Keratinocyte (primary cell): ENCODE data around the gene PARD3B. TPM values are rescaled to one million over a fixed set of nuclear protein-coding genes. Genes with fewer than 3 reads are reported as not detected.

ENCODE experiments used
- DNase-seq: peaks from one replicate; pipeline ENCODE4 v3.0.0-alpha.2; 2011; ENCODE audit warnings: low read depth, missing footprints, low spot score
- FAIRE-seq: peaks from 2 replicates; lab custom pipeline; 2011; peaks lifted over from hg19 to GRCh38; lab: Jason Lieb, UNC
- H2AFZ ChIP-seq: 2 replicates; pipeline ENCODE4 v1.6.0; 2012; ENCODE audit warnings: low read length, control low read depth, inconsistent platforms; ENCODE audit not compliant: control insufficient read depth
- H3K27ac ChIP-seq: 2 replicates; pipeline ENCODE4 v1.5.1; 2011; ENCODE audit warnings: low read length; ENCODE audit not compliant: control insufficient read depth, insufficient read depth
- H3K27me3 ChIP-seq: 3 replicates; pipeline ENCODE4 v1.6.0; 2011; ENCODE audit warnings: low read length; ENCODE audit not compliant: control insufficient read depth, insufficient read depth; ENCODE audit errors: extremely low read depth
- H3K36me3 ChIP-seq, 2 experiments: 2 replicates in 1 of 2; 3 replicates in 1 of 2; pipeline ENCODE4 v1.5.1; 2011; ENCODE audit warnings: low read length in 2 of 2, mild to moderate bottlenecking in 1 of 2; ENCODE audit not compliant: control insufficient read depth in 2 of 2, insufficient read depth in 2 of 2; ENCODE audit errors: extremely low read depth in 1 of 2
- H3K4me1 ChIP-seq: 3 replicates; pipeline ENCODE4 v1.5.1; 2011; ENCODE audit warnings: low read length; ENCODE audit not compliant: control insufficient read depth, insufficient read depth; ENCODE audit errors: extremely low read depth
- H3K4me2 ChIP-seq: 3 replicates; pipeline ENCODE4 v1.6.0; 2011; ENCODE audit warnings: low read depth, low read length; ENCODE audit not compliant: control insufficient read depth, insufficient read depth; ENCODE audit errors: extremely low read depth
- H3K4me3 ChIP-seq, 3 experiments: fragments of 200-600 bp in 1 of 3; sonication (generic) in 1 of 3; 2 replicates in 2 of 3; 3 replicates in 1 of 3; pipeline ENCODE4 v1.5.1; 2011 to 2016; ENCODE audit warnings: low read length in 3 of 3, mild to moderate bottlenecking in 3 of 3, control low read depth in 2 of 3, inconsistent platforms in 1 of 3, low read depth in 1 of 3, mixed read lengths in 1 of 3, mixed run types in 1 of 3, moderate library complexity in 1 of 3; ENCODE audit not compliant: control insufficient read depth in 2 of 3, insufficient read depth in 2 of 3; ENCODE audit errors: extremely low read depth in 1 of 3
- H3K79me2 ChIP-seq: 2 replicates; pipeline ENCODE4 v1.6.0; 2012; ENCODE audit warnings: low read length; ENCODE audit not compliant: control insufficient read depth, insufficient read depth
- H3K9ac ChIP-seq: 3 replicates; pipeline ENCODE4 v1.6.0; 2011; ENCODE audit warnings: low read length; ENCODE audit not compliant: control insufficient read depth, insufficient read depth; ENCODE audit errors: extremely low read depth
- H3K9me1 ChIP-seq: 3 replicates; pipeline ENCODE4 v1.6.0; 2011; ENCODE audit warnings: low read length; ENCODE audit not compliant: control insufficient read depth, insufficient read depth; ENCODE audit errors: extremely low read depth
- H3K9me3 ChIP-seq: 2 replicates; pipeline ENCODE4 v1.5.1; 2012; ENCODE audit warnings: low read depth, low read length; ENCODE audit not compliant: control insufficient read depth
- H4K20me1 ChIP-seq: 3 replicates; pipeline ENCODE4 v1.6.0; 2011; ENCODE audit warnings: low read length; ENCODE audit not compliant: control insufficient read depth, insufficient read depth; ENCODE audit errors: extremely low read depth
- CTCF ChIP-seq, 3 experiments: IDR thresholded peaks in 1 of 3; conservative IDR thresholded peaks in 1 of 3; optimal IDR thresholded peaks in 1 of 3; 2 replicates in 2 of 3; 3 replicates in 1 of 3; pipeline versions ENCODE3 to v1.5.1; 2011; ENCODE audit warnings: low read length in 3 of 3, mild to moderate bottlenecking in 3 of 3, moderate library complexity in 2 of 3, control low read depth in 1 of 3, inconsistent platforms in 1 of 3; ENCODE audit not compliant: insufficient read depth in 2 of 3; ENCODE audit errors: extremely low read depth in 1 of 3
- EZH2 ChIP-seq: IDR thresholded peaks from one replicate; pipeline ENCODE4 v1.6.1; 2012; ENCODE audit warnings: inconsistent platforms, mild to moderate bottlenecking, low read length, moderate library complexity
- dilution Hi-C: fragments of 300-500 bp; cut with MboI; formaldehyde crosslinking; loops from one replicate; pipeline ENCODE4 v1.7.0; 2020; ENCODE audit warnings: low sequenced_read_pairs; ENCODE audit not compliant: extremely low pct_ligation_motif_present
- polyA plus RNA-seq, 5 experiments: library from polyadenylated mRNA; depleted of rRNA in 3 of 5; stranded (reverse) in 3 of 5; stranded (forward) in 1 of 5; unstranded in 1 of 5; fragments of >200 nt; gene quantifications; 1 replicate in 1 of 5; 2 replicates in 3 of 5; 3 replicates in 1 of 5; pipeline versions ENCODE4 v1.2.1 to v1.2.3, GENCODE V29; 2011 to 2012; ENCODE audit warnings: missing spikeins in 2 of 5, low read depth in 1 of 5, low replicate concordance in 1 of 5

The PARD3B gene
- polyA plus RNA-seq, 1 donor (not counting 4 experiments of a cell fraction or from before 2014, with no cell fraction given): 1.2 TPM

GRCh38 chr2:205323929-205324328 lies 778.7 kb downstream of the PARD3B start:
- Histone ChIP-seq H4K20me1 (no peaks in the 10 kb centered on the region), H3K9ac (no peak overlapping the region), H3K4me1 (no peaks in the 10 kb centered on the region), H3K79me2 (no peaks in the 10 kb centered on the region), H3K27me3 (no peaks in the 10 kb centered on the region), H3K4me2 (no peak overlapping the region), H3K36me3 (no peaks in the 10 kb centered on the region), H2AFZ (no peak overlapping the region), H3K9me1 (no peaks in the 10 kb centered on the region), H3K27ac (no peak overlapping the region), H3K9me3 (no peaks in the 10 kb centered on the region), H3K4me3 (no peak overlapping the region)
- DNase-seq: no peak
- dilution Hi-C loops: no loop called here
- FAIRE-seq: no peak
- TF ChIP-seq CTCF (optimal IDR thresholded peaks at IDR 0.05 in 1 of 3, IDR thresholded peaks at IDR 0.05 in 1 of 3, conservative IDR thresholded peaks at IDR 0.05 in 1 of 3; ENCODE audit: extremely low read depth in 1 of 3, insufficient read depth in 2 of 3, low read length in 3 of 3) (peak in 2 of 3 experiments; percentile 54 to 73), EZH2 (no peak)

GRCh38 chr2:205324355-205324754 lies 779.1 kb downstream of the PARD3B start:
- no peaks in the 10 kb centered on the region for H3K9me1 ChIP-seq

More at GRCh38 chr2:205324355-205324754, 779.1 kb downstream of the PARD3B start:
- Histone ChIP-seq H3K27me3 (no peaks in the 10 kb centered on the region), H3K36me3 (no peaks in the 10 kb centered on the region), H3K9ac (no peak overlapping the region), H4K20me1 (no peaks in the 10 kb centered on the region), H3K4me3 (no peak overlapping the region), H3K79me2 (no peaks in the 10 kb centered on the region), H3K9me3 (no peaks in the 10 kb centered on the region), H3K27ac (no peak overlapping the region), H2AFZ (no peak overlapping the region), H3K4me2 (no peak overlapping the region), H3K4me1 (no peaks in the 10 kb centered on the region)
- TF ChIP-seq EZH2: no peak
- TF ChIP-seq CTCF (optimal IDR thresholded peaks at IDR 0.05 in 1 of 3, IDR thresholded peaks at IDR 0.05 in 1 of 3, conservative IDR thresholded peaks at IDR 0.05 in 1 of 3; ENCODE audit: extremely low read depth in 1 of 3, insufficient read depth in 2 of 3, low read length in 3 of 3): no peak
- no peak for DNase-seq
- FAIRE-seq: no peak
- dilution Hi-C loops: no loop called here
